Activated CD4-positive, alpha-beta T cell treated with anti-CD3 and anti-CD28 coated beads for 1 hour (primary cell): ENCODE measurements around the gene NARF.
"Not testable (repeated sequence)": the region's sequence is repeated elsewhere in the genome, so short reads cannot be mapped to it uniquely, and the experiment has no call there.

ENCODE experiments used
- DNase-seq: peaks from one replicate; pipeline ENCODE4 v3.0.0-alpha.2; 2020

The NARF gene

GRCh38 chr17:82458179-82458884, at the start of gene NARF:
NARF (plus strand) TSS chr17:82458741; CDS start chr17:82458804, 63 bp downstream.
- DNase-seq = peak; percentile 92

GRCh38 chr17:82408938-82409318, 49.6 kb upstream of the NARF start:
- no peak for DNase-seq

- no peak for DNase-seq
These were observed 48.4 kb upstream of the NARF start for GRCh38 chr17:82410014-82410716.

- DNase-seq = no peak
These were observed 47.0 kb upstream of the NARF start for GRCh38 chr17:82411396-82412053.

- DNase-seq = not testable (repeated sequence)
These were observed 46.5 kb upstream of the NARF start for GRCh38 chr17:82412081-82412480.

GRCh38 chr17:82412535-82413520, 45.7 kb upstream of the NARF start:
- no peak for DNase-seq

- peak; percentile 63 for DNase-seq
These were observed 43.8 kb upstream of the NARF start for GRCh38 chr17:82414548-82415281.

GRCh38 chr17:82415336-82415735, 43.2 kb upstream of the NARF start:
- DNase-seq = no peak

GRCh38 chr17:82415786-82416185, 42.8 kb upstream of the NARF start:
- DNase-seq = no peak

GRCh38 chr17:82416264-82416663, 42.3 kb upstream of the NARF start:
- DNase-seq = no peak

- DNase-seq = no peak
These were observed 41.8 kb upstream of the NARF start for GRCh38 chr17:82416771-82417170.

GRCh38 chr17:82418001-82418986, 40.2 kb upstream of the NARF start, which contains the start of the genes HEXD and OGFOD3:
HEXD (plus strand) TSS chr17:82418347; CDS start chr17:82419800, 1,453 bp downstream.
OGFOD3 (minus strand) TSS chr17:82418586; CDS start chr17:82418485, 101 bp downstream.
- peak; percentile 78 for DNase-seq

- no peak for DNase-seq
These were observed 39.0 kb upstream of the NARF start for GRCh38 chr17:82419540-82419939.

- no peak for DNase-seq
These were observed 34.3 kb upstream of the NARF start for GRCh38 chr17:82424001-82424862.

- DNase-seq = no peak
These were observed 33.7 kb upstream of the NARF start for GRCh38 chr17:82424863-82425159.

- no peak for DNase-seq
These were observed 30.0 kb upstream of the NARF start for GRCh38 chr17:82428546-82428945.

- no peak for DNase-seq
These were observed 28.7 kb upstream of the NARF start for GRCh38 chr17:82429824-82430223.

GRCh38 chr17:82432017-82432416, 26.5 kb upstream of the NARF start:
- no peak for DNase-seq

GRCh38 chr17:82433560-82434215, 24.9 kb upstream of the NARF start:
- DNase-seq = no peak
